Fibroblast of mammary gland (primary cell): ENCODE data around the gene C2orf80.

Experiments used
- DNase-seq: peaks from one replicate; pipeline ENCODE4 v3.0.0-alpha.2; 2010; ENCODE audit warnings: low read depth
- H3K4me3 ChIP-seq: 2 replicates; pipeline ENCODE4 v1.5.1; 2011; ENCODE audit warnings: low read depth, mild to moderate bottlenecking, low read length, moderate library complexity; ENCODE audit not compliant: control insufficient read depth
- TF ChIP-seq, protein P1 (sequence below): conservative IDR thresholded peaks from 2 replicates; pipeline ENCODE4 v1.5.1; 2011; ENCODE audit warnings: low read depth, low read length, inconsistent platforms; ENCODE audit not compliant: control insufficient read depth, insufficient read depth

The C2orf80 gene

DNA sequence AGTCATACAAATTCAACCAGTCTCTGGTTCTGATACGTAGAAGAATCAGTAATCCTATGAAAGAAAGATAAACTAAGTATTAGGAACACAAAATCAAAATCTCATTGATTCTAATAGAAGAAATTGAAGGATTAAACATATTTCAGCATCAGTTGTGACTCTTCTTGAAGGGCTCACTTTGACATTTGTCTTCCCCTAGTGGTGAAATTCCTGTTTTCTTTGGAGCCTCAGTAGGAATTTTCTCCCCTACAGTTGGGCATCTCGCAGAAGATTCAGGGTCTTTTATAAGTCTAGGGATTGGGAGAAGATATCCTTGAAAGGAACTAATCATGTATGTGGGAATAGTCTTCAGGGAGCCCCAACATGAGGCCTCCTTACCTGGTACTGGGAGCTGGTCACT is 41.0 kb downstream of the C2orf80 start:
- no peak overlapping the region for H3K4me3 ChIP-seq
- TF ChIP-seq, protein P1, sequence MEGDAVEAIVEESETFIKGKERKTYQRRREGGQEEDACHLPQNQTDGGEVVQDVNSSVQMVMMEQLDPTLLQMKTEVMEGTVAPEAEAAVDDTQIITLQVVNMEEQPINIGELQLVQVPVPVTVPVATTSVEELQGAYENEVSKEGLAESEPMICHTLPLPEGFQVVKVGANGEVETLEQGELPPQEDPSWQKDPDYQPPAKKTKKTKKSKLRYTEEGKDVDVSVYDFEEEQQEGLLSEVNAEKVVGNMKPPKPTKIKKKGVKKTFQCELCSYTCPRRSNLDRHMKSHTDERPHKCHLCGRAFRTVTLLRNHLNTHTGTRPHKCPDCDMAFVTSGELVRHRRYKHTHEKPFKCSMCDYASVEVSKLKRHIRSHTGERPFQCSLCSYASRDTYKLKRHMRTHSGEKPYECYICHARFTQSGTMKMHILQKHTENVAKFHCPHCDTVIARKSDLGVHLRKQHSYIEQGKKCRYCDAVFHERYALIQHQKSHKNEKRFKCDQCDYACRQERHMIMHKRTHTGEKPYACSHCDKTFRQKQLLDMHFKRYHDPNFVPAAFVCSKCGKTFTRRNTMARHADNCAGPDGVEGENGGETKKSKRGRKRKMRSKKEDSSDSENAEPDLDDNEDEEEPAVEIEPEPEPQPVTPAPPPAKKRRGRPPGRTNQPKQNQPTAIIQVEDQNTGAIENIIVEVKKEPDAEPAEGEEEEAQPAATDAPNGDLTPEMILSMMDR: peak; percentile 19
- DNase-seq: no peak

DNA sequence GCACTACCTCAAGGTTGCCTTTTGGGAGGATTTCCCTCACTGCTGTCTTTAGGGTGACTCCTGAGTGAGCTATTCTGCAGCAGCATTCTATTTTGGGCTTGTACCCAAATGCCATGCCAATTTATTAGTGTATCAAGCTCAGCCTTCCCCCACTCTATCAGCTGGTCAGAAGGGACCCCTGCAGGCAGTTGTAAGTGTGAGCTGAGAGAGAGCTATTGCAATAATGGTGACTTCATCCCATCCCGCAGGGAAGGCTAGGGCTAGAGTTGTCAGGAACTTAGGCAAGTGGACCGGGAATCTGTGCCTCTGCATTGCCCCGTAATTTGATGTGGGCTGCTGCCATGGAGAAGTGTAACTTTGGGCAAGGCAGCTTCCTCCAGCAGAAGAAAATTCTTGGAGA is 42.1 kb downstream of the C2orf80 start:
- TF ChIP-seq, protein P1: no peak
- DNase-seq: no peak
- H3K4me3 ChIP-seq: no peak overlapping the region

- DNase-seq: no peak
- TF ChIP-seq, protein P1: no peak
- H3K4me3 ChIP-seq: no peak overlapping the region
Observed at GRCh38 chr2:208147008-208147407, 42.8 kb downstream of the C2orf80 start.

DNA sequence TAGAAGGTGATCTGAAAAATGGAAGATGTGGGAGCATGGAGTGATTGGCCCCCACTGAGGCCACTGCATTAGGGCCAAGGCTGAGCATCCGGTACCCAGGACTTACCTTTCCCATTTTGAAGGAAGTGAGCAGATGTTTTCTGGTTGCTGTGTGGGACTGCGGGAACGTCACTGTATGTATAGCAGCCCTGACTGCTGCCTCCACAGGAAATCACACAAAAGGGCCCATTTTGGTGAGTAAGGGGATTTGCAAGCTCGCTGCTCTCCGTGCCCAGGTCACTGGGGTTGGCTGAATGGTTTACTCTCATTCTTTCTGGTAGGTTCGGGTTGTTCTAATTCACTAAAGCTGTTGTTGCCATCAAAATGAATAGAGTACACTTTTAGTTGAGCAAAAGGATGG is 43.8 kb downstream of the C2orf80 start, which contains the start of gene CRYGB:
Gene CRYGB (minus strand): TSS at position 153 of the 400 bp plus-strand sequence. CDS start 38 bp downstream, at position 115.
- DNase-seq: no peak
- H3K4me3 ChIP-seq: no peak within 1 kb of the TSS
- TF ChIP-seq, protein P1: no peak

GRCh38 chr2:208142925-208143799 is 46.7 kb downstream of the C2orf80 start:
- TF ChIP-seq, protein P1: no peak
- no peak overlapping the region for H3K4me3 ChIP-seq
- no peak for DNase-seq

DNA sequence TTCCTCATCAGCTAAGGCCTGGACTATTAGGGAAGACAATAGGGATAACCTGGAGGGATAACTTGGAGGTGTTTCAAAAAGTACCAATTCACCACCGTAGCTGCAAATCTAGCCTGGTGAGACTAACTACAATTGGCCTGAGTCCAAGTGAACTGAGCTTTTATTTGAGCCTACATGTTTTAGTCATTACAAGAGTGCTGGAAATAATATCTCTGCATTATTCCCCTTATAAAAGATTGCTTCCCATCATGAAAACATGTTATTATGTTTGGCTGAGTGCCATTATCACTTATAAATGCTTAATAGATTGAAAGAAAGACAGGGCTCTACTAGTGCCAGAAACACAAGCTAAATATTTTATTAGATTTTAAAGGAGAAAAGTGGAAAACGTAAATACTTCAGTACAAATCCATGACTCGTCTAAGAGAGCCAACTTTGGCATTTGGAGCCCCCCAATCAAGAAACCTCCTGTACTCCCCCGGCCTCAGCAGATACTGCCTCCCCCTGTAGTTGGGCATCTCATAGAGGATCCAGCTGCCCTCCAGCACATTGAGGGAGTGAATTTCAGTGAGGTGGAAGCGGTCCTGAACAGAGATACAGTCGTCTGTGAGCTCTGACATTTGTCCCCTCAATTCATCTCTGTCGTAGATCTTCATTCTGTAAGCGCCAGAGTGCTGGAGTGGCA is 47.4 kb downstream of the C2orf80 start:
- TF ChIP-seq, protein P1: no peak
- DNase-seq: peak; percentile 12
- H3K4me3 ChIP-seq: no peak overlapping the region
